Putamen (tissue), 1 donor: ENCODE data around the gene DRD2.

Experiments
- DNase-seq: peaks from one replicate; pipeline ENCODE4 v3.0.0-alpha.2; 2016; ENCODE audit warnings: low spot score

DRD2 gene

GRCh38 chr11:113484223-113484622 is 9.0 kb upstream of the DRD2 start:
- no peak for DNase-seq

DNA sequence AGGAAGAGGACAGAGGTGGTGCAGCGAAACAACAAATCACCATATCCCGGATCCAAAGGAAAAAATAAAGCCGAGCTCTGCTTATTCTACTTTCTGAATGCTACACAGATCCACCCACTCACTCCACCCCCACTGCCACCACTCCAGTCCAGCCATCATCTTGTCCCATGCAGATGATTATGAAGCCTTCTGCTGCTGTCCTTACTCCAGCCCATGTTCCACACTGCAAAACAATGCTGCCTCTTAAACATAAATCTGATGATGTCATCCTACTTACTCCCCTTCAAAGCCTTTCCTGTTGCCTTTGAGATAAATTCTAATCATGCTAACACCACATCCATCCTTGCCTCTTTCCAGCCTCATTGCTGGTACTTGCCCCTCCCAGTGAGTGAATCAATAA is 6.5 kb upstream of the DRD2 start:
- DNase-seq = no peak

- DNase-seq = no peak
These were observed 6.0 kb upstream of the DRD2 start for GRCh38 chr11:113481226-113481625.

GRCh38 chr11:113477321-113477720 is 2.1 kb upstream of the DRD2 start:
- DNase-seq = no peak

- DNase-seq = no peak
These were observed 1.4 kb upstream of the DRD2 start for GRCh38 chr11:113476553-113476952.

GRCh38 chr11:113474362-113475159 is 637 bp downstream of the DRD2 start:
- DNase-seq = peak; percentile 62

DNA sequence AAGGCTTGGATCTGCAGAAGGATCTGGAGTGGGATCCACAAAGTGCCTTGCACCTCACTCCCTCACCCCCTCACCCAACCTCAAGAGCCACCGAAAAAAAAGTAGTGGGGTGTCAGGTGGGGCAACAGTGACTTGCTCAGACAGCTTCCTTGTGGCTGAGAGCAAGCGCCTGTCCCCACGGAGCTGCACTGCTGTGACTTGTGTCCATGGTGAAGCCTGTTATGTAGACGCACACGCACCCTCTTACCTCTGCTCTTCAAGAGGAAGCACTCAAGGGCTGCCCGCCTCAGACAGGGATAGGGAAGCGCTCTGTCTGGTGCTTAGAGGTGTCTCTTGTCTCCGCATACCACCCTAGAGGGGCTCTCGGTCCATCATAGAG is 1.2 kb downstream of the DRD2 start:
- DNase-seq = no peak

DNA sequence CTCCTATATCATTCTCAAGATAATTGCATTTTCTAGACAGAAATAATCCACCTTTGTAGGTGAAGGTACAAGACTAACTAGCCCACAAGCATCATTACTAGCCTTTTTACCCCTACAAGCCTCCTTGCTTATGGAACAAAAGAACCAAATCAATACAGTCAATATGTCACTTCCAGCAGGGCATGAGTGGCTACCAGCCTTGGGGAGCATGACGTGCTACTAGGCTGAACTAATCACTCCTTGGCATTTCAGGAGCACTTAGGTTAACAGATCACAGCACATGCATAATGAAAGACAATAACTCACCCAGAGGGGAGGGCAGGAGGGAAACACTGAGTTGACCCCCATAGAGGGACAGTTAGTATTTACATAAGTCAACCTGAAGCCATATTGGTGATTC is 2.7 kb downstream of the DRD2 start:
- no peak for DNase-seq

DNA sequence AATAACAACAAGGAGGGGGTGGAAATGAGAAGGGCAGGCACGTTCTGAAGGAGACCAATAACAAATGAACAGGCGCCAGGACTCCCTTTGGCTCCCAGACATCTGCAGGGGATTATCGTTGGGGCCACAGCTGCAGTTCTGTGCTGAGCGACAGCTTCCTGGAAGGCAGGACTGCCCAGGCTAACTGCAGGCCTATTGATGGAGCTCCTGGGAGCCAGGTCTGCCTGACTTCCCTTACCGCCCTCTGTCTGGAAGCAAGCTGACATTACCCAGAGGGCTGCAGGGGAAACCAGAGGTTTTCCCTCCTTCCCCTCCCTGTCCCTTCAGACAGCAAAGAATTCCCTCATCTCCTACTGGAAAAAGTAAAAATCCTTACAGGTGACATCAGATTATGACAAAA is 5.0 kb downstream of the DRD2 start:
- no peak for DNase-seq

- no peak for DNase-seq
These were observed 6.4 kb downstream of the DRD2 start for GRCh38 chr11:113468726-113469345.

- DNase-seq = no peak
These were observed 7.7 kb downstream of the DRD2 start for GRCh38 chr11:113467545-113467944.

- no peak for DNase-seq
These were observed 9.4 kb downstream of the DRD2 start for GRCh38 chr11:113465786-113466185.

GRCh38 chr11:113464416-113464815 is 10.8 kb downstream of the DRD2 start:
- DNase-seq = no peak

DNA sequence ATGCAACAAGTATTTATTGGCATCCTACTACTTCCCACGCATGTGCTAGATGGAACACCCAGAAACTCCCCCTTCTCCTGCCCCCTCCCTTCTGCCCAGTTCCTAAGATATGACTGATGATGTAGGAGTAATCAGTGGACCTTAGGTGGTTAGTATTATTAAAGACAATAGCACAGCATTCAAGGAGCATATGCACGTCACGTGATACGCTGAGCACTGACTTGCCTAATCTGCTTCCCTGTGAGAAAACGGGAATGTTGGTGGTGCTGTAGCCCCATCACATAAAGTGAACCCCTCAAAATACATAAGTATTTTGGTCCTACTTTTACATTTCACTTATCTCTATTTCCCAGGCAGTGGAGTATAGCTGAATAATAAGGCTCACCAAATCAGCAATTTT is 12.4 kb downstream of the DRD2 start:
- DNase-seq = no peak

DNA sequence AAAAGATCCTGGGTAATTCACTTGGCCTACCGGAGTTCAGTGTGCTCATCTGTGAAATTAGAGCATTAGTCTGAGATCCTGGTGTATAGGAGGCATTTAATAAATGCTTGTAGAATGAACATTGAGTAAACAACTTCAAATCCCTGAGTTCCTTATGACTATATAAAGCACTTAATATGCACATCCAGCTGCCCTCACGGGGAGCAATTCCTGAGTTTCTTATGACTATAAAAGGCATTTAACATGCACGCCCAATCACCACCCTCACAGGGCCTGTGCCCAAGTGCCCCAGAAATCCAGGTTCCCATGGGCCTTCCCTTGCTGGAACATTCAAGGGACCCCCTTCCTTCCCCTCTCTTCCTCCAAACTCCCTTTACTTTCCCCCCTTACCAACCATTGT is 13.6 kb downstream of the DRD2 start:
- DNase-seq = no peak

DNA sequence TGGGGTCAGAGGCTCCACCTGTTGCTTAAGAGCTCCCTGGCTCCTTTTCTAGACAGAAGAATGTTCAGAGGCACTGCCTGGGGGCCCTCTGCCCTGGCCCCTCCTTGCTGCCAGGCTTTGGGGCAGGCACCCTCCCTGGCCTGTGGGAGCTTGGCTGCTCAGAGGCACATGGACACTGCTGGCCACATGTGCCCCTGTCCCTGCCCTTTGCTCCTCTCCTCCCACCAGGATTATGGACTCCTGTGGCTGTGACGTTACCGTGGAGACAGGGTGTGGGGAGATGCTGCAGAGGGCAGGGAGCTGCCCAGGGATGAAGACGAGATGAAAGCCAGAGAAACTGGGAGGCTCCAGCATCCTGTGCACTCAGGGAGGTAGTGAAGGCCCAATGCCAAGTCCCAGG is 14.7 kb downstream of the DRD2 start:
- DNase-seq = no peak

DNA sequence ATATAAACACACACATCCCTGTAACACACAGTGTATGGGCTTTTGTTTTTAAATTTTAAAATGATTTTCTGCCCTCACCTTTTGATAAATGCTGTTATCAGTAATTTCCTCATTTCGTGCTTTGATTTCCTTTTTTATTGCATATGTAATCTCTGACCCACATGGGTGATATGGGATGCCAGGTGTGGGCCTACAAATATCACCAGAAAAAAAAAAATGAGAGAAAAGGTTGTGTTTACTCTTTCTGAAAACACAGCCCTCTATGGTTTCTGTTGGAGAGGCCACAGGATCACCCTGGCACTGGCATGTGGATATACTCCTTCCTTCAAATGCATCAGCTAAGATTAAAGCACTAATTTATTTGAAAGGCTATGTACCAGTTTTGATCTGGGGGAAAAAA is 17.0 kb downstream of the DRD2 start:
- no peak for DNase-seq

- no peak for DNase-seq
These were observed 17.4 kb downstream of the DRD2 start for GRCh38 chr11:113457784-113458183.

DNA sequence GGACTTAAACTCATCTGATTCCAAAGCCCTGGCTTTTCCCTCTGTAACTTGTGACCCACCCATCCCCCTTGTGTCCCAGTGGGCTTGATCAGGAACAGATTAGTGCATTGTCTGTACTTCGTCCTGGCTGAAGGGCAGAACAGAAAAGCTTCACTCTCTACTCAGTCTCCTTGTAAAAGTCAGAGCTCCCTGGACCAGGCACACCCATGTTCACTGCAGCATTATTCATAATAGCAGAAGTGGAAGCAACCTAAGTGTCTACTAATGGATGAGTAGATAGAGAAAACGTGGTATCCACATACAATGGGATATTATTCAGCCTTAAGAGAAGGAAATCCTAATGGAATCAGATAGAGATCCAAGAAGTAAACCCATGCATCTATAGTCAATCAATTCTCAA is 20.7 kb downstream of the DRD2 start:
- DNase-seq = no peak

DNA sequence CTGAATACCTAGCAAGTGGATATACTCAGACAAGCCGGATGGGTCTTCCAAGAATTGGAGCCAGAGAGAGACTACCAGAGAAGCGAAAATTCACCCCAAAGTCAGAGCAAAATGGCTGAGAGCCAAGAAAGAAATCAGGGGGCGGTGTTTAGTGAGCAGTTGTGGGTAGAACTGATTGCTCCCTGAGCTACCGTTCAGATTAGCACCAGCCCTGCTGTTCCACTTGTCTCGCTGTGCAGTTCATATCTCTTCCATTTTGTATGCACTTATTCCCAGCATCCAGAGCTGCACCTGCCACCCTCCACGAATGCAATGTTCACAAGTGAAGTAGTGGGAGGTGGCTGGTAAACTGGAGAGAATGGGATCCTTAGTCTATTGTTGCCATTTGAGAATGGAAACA is 25.5 kb downstream of the DRD2 start:
- DNase-seq = peak; percentile 56

GRCh38 chr11:113448316-113448677 is 26.9 kb downstream of the DRD2 start:
- peak; percentile 70 for DNase-seq

DNA sequence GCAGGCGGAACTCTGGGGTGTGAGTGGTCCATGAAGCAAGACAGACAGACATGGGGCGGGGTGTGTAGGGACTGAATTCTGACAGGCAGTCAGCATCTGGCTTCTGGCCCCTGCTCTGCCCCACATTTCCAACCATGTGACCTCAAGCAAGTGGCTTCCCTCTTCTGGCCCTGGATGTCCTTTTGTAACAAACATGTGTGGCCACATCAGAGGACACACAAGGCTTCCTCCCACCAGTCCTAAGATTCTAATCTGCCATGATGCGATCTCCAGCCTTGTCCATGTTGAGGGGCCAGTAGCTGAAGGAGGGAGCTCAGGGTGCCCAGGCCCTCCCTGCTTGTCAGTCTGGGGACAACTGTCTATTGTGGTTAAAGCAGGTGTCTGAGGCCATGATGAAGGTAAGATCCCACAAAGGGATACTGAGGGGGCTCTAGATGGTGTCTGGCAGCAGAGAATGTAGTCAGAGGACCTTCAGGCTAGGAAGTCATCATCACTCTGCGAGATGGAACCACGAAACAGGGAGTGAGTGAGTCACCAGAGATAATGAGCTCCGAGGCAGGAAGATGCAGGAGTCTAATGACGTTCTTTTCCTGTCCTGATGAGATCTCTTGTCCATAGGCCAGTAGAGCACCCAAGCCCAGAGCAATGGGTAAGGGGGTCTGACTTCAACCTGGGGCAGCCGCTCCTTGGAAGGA is 27.4 kb downstream of the DRD2 start:
- DNase-seq = no peak

DNA sequence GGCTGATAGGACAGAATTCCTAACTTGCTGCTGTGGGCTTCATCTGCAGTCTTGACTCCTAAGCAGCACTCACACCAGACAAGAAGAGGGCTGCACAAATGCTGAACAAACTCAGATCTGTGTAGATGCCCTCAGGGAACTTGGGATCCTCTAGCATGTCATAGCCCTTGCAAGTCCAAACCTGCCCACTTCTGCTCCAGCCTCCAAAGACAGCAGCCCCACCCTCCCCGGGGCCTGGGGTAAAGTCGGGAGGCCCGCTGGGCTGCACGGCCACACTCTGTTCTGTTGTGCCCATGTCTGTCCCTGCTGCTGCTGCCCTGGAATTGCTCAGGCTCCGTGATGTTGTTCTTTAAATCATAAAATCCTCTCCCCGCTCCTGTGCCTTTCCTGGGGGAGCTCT is 28.3 kb downstream of the DRD2 start:
- DNase-seq = no peak
